ENCODE data around the gene TMEM182.

DNA sequence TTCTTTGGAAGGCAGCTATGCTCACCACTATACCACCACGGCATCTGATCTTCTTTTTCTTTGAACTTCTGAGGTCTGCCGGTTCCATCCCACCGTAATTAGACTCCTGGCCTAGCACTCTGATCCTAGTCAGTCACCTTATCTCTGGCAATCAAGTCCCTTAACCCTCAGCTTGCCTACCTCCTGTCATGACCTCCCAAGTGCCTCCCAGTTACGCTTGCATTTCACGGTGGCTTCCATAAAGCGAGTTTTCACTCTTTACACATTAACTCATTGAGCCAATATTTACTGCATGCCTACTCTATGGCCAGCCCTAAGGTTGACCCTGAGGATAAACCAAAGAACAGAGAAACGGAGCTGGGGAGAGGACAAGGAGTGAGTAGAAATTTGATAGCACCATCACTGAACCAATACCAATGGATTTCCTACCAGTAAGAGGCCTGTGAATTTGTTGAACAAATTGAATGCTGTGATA lies 37.8 kb upstream of the TMEM182 start:
- TF ChIP-seq RAD21 (conservative IDR thresholded peaks at IDR 0.05) (no peak), EZH2 (IDR thresholded peaks at IDR 0.05; ENCODE audit: borderline replicate concordance, insufficient read depth, low read length, poor library complexity, severe bottlenecking) (no peak), TAF1 (IDR thresholded peaks at IDR 0.05; ENCODE audit: low read depth) (no peak), POLR2AphosphoS5 (IDR thresholded peaks at IDR 0.05) (no peak)
- TF ChIP-seq, protein P1, sequence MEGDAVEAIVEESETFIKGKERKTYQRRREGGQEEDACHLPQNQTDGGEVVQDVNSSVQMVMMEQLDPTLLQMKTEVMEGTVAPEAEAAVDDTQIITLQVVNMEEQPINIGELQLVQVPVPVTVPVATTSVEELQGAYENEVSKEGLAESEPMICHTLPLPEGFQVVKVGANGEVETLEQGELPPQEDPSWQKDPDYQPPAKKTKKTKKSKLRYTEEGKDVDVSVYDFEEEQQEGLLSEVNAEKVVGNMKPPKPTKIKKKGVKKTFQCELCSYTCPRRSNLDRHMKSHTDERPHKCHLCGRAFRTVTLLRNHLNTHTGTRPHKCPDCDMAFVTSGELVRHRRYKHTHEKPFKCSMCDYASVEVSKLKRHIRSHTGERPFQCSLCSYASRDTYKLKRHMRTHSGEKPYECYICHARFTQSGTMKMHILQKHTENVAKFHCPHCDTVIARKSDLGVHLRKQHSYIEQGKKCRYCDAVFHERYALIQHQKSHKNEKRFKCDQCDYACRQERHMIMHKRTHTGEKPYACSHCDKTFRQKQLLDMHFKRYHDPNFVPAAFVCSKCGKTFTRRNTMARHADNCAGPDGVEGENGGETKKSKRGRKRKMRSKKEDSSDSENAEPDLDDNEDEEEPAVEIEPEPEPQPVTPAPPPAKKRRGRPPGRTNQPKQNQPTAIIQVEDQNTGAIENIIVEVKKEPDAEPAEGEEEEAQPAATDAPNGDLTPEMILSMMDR (IDR thresholded peaks at IDR 0.05; ENCODE audit: poor library complexity, severe bottlenecking), result no peak

All from neural cell (in vitro differentiated cells).